ENCODE results near the gene ACTRT2.

DNA sequence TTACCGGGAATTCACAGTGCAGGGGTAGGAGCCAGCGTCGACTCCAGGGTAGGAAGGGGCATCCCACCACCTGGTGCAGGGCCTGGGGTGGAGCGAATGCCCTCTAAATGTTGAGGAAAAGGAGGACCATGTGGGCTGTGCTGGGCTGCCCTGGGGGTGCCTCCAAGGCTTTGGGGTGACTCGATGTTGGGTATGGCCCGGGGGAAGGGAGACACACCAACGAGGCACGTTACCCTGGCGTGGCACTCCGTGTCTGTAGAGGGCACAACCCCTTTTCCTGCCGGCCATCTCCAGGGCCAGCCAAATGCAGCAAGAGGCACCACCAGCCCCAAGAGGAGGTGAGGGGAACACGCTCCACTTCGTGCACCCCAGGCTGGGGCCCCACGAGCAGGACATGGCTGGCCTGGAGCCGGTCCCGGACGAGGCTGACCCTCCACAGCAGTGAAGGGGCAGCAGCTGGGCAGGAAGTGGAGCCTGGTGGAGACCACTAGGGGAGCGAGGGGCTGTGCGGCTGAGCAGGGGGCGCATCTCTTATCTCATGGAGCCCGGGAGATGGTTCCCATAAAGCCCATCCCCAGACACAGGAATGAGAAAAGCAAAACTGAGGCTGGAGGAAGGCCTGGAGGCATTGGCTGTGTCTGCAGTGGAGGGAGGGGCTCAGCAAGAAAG is 11.2 kb downstream of the ACTRT2 start:
- TF ChIP-seq CTCF (IDR thresholded peaks at IDR 0.05), result no peak
- no peak for TF ChIP-seq POLR2A (IDR thresholded peaks at IDR 0.05)

Measured in adrenal gland (tissue), 5 donors.